Endometrium (tissue), 2 donors: Measurements from ENCODE around the gene ZNF414.

Experiments
- FAIRE-seq: peaks from 2 replicates; lab custom pipeline; 2012; peaks lifted over from hg19 to GRCh38; lab: Jason Lieb, UNC
- donor health status: control.
- donor health status: control.

Gene ZNF414

GRCh38 chr19:8463365-8463764, 50.6 kb downstream of the ZNF414 start:
- FAIRE-seq: no peak

GRCh38 chr19:8462571-8462970, 51.4 kb downstream of the ZNF414 start:
- FAIRE-seq: no peak

- FAIRE-seq: no peak
Measured at GRCh38 chr19:8461891-8462290, 52.1 kb downstream of the ZNF414 start.

GRCh38 chr19:8461376-8461775, 52.6 kb downstream of the ZNF414 start:
- no peak for FAIRE-seq

- FAIRE-seq: no peak
Measured at GRCh38 chr19:8460516-8461298, 53.3 kb downstream of the ZNF414 start.
